Keratinocyte (primary cell): ENCODE data around the gene CDH13.

Experiments
- CTCF ChIP-seq, 3 experiments: IDR thresholded peaks in 1 of 3; conservative IDR thresholded peaks in 1 of 3; optimal IDR thresholded peaks in 1 of 3; 2 replicates in 2 of 3; 3 replicates in 1 of 3; pipeline versions ENCODE3 to v1.5.1; 2011; ENCODE audit warnings: low read length in 3 of 3, mild to moderate bottlenecking in 3 of 3, moderate library complexity in 2 of 3, control low read depth in 1 of 3, inconsistent platforms in 1 of 3; ENCODE audit not compliant: insufficient read depth in 2 of 3; ENCODE audit errors: extremely low read depth in 1 of 3
- EZH2 ChIP-seq: IDR thresholded peaks from one replicate; pipeline ENCODE4 v1.6.1; 2012; ENCODE audit warnings: inconsistent platforms, mild to moderate bottlenecking, low read length, moderate library complexity

- TF ChIP-seq CTCF (optimal IDR thresholded peaks at IDR 0.05 in 1 of 3, IDR thresholded peaks at IDR 0.05 in 1 of 3, conservative IDR thresholded peaks at IDR 0.05 in 1 of 3; ENCODE audit: extremely low read depth in 1 of 3, insufficient read depth in 2 of 3, low read length in 3 of 3) (no peak), EZH2 (no peak)
Observed at GRCh38 chr16:83100679-83101078, 473.9 kb downstream of the CDH13 start.
